Mesenchymal stem cell (in vitro differentiated cells and primary cell): ENCODE results near the gene CLIC1.

Source experiments
- DNase-seq: peaks from one replicate; pipeline ENCODE4 v3.0.0-alpha.2; 2013
- H2AFZ ChIP-seq: one replicate; pipeline ENCODE4 v1.6.1; 2013; ENCODE audit warnings: low read depth, mild to moderate bottlenecking, control low read depth, inconsistent platforms, low read length, moderate library complexity
- H2AK5ac ChIP-seq: 2 replicates; pipeline ENCODE4 v1.6.1; 2013; ENCODE audit warnings: low read length, moderate library complexity, mild to moderate bottlenecking, inconsistent platforms; ENCODE audit not compliant: severe bottlenecking
- H2BK120ac ChIP-seq: one replicate; pipeline ENCODE4 v1.6.1; 2013; ENCODE audit warnings: low read depth, mild to moderate bottlenecking, inconsistent platforms, low read length, moderate library complexity
- H2BK12ac ChIP-seq, 2 experiments: one replicate each; pipeline ENCODE4 v1.6.1; 2013; ENCODE audit warnings: inconsistent platforms in 2 of 2, low read length in 2 of 2, mild to moderate bottlenecking in 2 of 2, moderate library complexity in 2 of 2, control low read depth in 1 of 2
- H2BK15ac ChIP-seq: one replicate; pipeline ENCODE4 v1.6.1; 2013; ENCODE audit warnings: mild to moderate bottlenecking, low read depth, inconsistent platforms; ENCODE audit not compliant: poor library complexity, severe bottlenecking
- H2BK5ac ChIP-seq: 2 replicates; pipeline ENCODE4 v1.6.1; 2013; ENCODE audit warnings: low read depth, mild to moderate bottlenecking, low read length, control low read depth, inconsistent platforms; ENCODE audit not compliant: poor library complexity, severe bottlenecking
- H3K14ac ChIP-seq, 2 experiments: one replicate each; pipeline ENCODE4 v1.6.1; 2013; ENCODE audit warnings: inconsistent platforms in 2 of 2, low read length in 2 of 2, control low read depth in 1 of 2, mild to moderate bottlenecking in 1 of 2, moderate library complexity in 1 of 2
- H3K18ac ChIP-seq, 2 experiments: one replicate each; pipeline ENCODE4 v1.6.1; 2013; ENCODE audit warnings: inconsistent platforms in 2 of 2, low read length in 2 of 2, control low read depth in 1 of 2, low read depth in 1 of 2, mild to moderate bottlenecking in 1 of 2
- H3K23ac ChIP-seq, 2 experiments: one replicate each; pipeline ENCODE4 v1.6.1; 2013; ENCODE audit warnings: inconsistent platforms in 2 of 2, low read length in 2 of 2, mild to moderate bottlenecking in 2 of 2, moderate library complexity in 2 of 2, control low read depth in 1 of 2
- H3K27ac ChIP-seq: 2 replicates; pipeline ENCODE4 v1.5.1; 2013; ENCODE audit warnings: mild to moderate bottlenecking, moderate library complexity, low read length, control low read depth, inconsistent platforms; ENCODE audit not compliant: poor library complexity, severe bottlenecking
- H3K27me3 ChIP-seq, 2 experiments: 2 replicates each; pipeline versions ENCODE4 v1.6.1 to v1.7.0; 2013; ENCODE audit warnings: low read length in 2 of 2, mild to moderate bottlenecking in 2 of 2, moderate library complexity in 2 of 2, control low read depth in 1 of 2, inconsistent platforms in 1 of 2; ENCODE audit not compliant: control insufficient read depth in 1 of 2, insufficient read depth in 1 of 2
- H3K36me3 ChIP-seq, 2 experiments: 2 replicates each; pipeline versions ENCODE4 v1.6.1 to v1.7.0; 2013; ENCODE audit warnings: low read length in 2 of 2, control low read depth in 1 of 2, inconsistent platforms in 1 of 2, low read depth in 1 of 2, mild to moderate bottlenecking in 1 of 2; ENCODE audit not compliant: insufficient read depth in 2 of 2, control insufficient read depth in 1 of 2
- H3K4ac ChIP-seq, 2 experiments: one replicate each; pipeline ENCODE4 v1.6.1; 2013; ENCODE audit warnings: inconsistent platforms in 2 of 2, low read length in 2 of 2, mild to moderate bottlenecking in 2 of 2, moderate library complexity in 2 of 2, control low read depth in 1 of 2, low read depth in 1 of 2
- H3K4me1 ChIP-seq: 2 replicates; pipeline ENCODE4 v1.6.1; 2013; ENCODE audit warnings: low read depth, low read length, control low read depth; ENCODE audit not compliant: control insufficient read depth, insufficient read depth
- H3K4me2 ChIP-seq: 2 replicates; pipeline ENCODE4 v1.6.1; 2013; ENCODE audit warnings: low read length, mild to moderate bottlenecking, inconsistent platforms; ENCODE audit not compliant: poor library complexity, severe bottlenecking
- H3K4me3 ChIP-seq, 2 experiments: 2 replicates each; pipeline versions ENCODE4 v1.5.1 to v1.7.0; 2013; ENCODE audit warnings: low read length in 2 of 2, mild to moderate bottlenecking in 2 of 2, control low read depth in 1 of 2, low read depth in 1 of 2; ENCODE audit not compliant: insufficient read depth in 1 of 2
- H3K79me1 ChIP-seq: replicated peaks from 2 replicates; pipeline ENCODE4 v1.6.1; 2013; ENCODE audit warnings: mild to moderate bottlenecking, control low read depth, low read length, inconsistent platforms; ENCODE audit not compliant: poor library complexity, severe bottlenecking
- H3K9ac ChIP-seq: 2 replicates; pipeline ENCODE4 v1.7.0; 2013; ENCODE audit warnings: mild to moderate bottlenecking, low read length, moderate library complexity
- H3K9me3 ChIP-seq: 2 replicates; pipeline ENCODE4 v1.7.0; 2013; ENCODE audit warnings: mild to moderate bottlenecking, low read length; ENCODE audit not compliant: control insufficient read depth
- H4K8ac ChIP-seq: one replicate; pipeline ENCODE4 v1.6.1; 2013; ENCODE audit warnings: inconsistent platforms, mild to moderate bottlenecking, low read length, moderate library complexity
- H4K91ac ChIP-seq: one replicate; pipeline ENCODE4 v1.6.1; 2013; ENCODE audit warnings: mild to moderate bottlenecking, low read length, inconsistent platforms
- WGBS: methylation state at CpG from one replicate; pipeline ENCODE4 v1.1.7; 2013; ENCODE audit warnings: mixed read lengths; 5-methylcytosine and 5-hydroxymethylcytosine counted together

The CLIC1 gene

GRCh38 chr6:31713991-31714684 is 22.2 kb downstream of the CLIC1 start:
- Histone ChIP-seq H4K8ac (peak overlapping the region; percentile 84), H2BK120ac (no peak overlapping the region), H3K27ac (no peak overlapping the region), H3K4me2 (no peak overlapping the region), H2AFZ (peak overlapping the region; percentile 78), H3K27me3 (peaks cover 38 to 41% of the 10 kb centered on the region in 2 experiments), H3K9ac (no peak overlapping the region), H4K91ac (no peak overlapping the region), H3K23ac (peak overlapping the region in 1 of 2 experiments; percentile 14), H3K4me3 (no peak overlapping the region), H2AK5ac (no peak overlapping the region), H2BK15ac (no peak overlapping the region), H2BK5ac (no peak overlapping the region), H3K36me3 (peaks cover 0 to 3% of the 10 kb centered on the region in 2 experiments), H3K14ac (no peak overlapping the region), H3K79me1 (no peaks in the 10 kb centered on the region), H3K4ac (peak overlapping the region in 1 of 2 experiments; percentile 43), H2BK12ac (peak overlapping the region in 1 of 2 experiments; percentile 15), H3K18ac (peak overlapping the region in 1 of 2 experiments; percentile 50), H3K4me1 (peaks cover 4% of the 10 kb centered on the region), H3K9me3 (no peaks in the 10 kb centered on the region)
- 25% methylated on average over 5 of the region's 5 CpGs for WGBS
- no peak for DNase-seq

DNA sequence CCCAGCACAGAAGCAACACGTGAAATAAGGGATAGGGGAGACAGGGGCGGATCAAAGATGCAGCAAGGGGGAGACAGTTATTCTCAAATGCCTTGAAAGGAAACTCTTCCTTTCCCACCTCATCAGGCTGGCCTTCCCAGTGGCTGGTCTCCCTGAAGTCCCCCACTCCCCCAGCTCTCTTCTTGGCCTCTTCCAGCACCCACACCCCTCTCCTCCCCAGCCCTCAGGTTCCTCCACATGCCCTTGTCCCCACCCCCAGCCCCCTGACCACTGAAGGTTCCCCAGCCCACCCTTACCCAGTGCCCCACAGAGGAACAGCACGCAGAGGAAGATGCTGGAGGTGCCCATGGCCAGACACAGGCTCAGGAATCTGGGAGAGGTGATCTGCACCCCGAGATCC is 22.9 kb downstream of the CLIC1 start:
- no peak overlapping the region for H3K9ac ChIP-seq
- H2AK5ac ChIP-seq = no peak overlapping the region
- no peaks in the 10 kb centered on the region for H3K9me3 ChIP-seq
- H2BK5ac ChIP-seq = no peak overlapping the region
- H3K4me3 ChIP-seq = no peak overlapping the region
- H2AFZ ChIP-seq = no peak overlapping the region
- H3K4me1 ChIP-seq = peaks cover 4% of the 10 kb centered on the region
- 47% methylated on average over 4 of the region's 4 CpGs for WGBS
- no peak overlapping the region for H3K27ac ChIP-seq
- H3K4ac ChIP-seq = no peak overlapping the region
- H2BK120ac ChIP-seq = no peak overlapping the region
- peaks cover 0 to 3% of the 10 kb centered on the region in 2 experiments for H3K36me3 ChIP-seq
- H3K23ac ChIP-seq = no peak overlapping the region
- H2BK12ac ChIP-seq = no peak overlapping the region
- no peak overlapping the region for H3K18ac ChIP-seq
- no peak overlapping the region for H4K91ac ChIP-seq
- no peaks in the 10 kb centered on the region for H3K79me1 ChIP-seq
- H3K4me2 ChIP-seq = no peak overlapping the region
- H2BK15ac ChIP-seq = no peak overlapping the region
- H3K27me3 ChIP-seq = peaks cover 38 to 41% of the 10 kb centered on the region in 2 experiments
- H3K14ac ChIP-seq = no peak overlapping the region
- no peak for DNase-seq
- no peak overlapping the region for H4K8ac ChIP-seq

GRCh38 chr6:31712296-31712695 is 24.0 kb downstream of the CLIC1 start:
- H3K79me1 ChIP-seq = no peaks in the 10 kb centered on the region
- H2AFZ ChIP-seq = no peak overlapping the region
- H3K14ac ChIP-seq = no peak overlapping the region
- no peak overlapping the region for H4K8ac ChIP-seq
- H3K27ac ChIP-seq = no peak overlapping the region
- no peak overlapping the region for H3K18ac ChIP-seq
- H3K9ac ChIP-seq = no peak overlapping the region
- H2BK5ac ChIP-seq = no peak overlapping the region
- no peak overlapping the region for H4K91ac ChIP-seq
- no peak overlapping the region for H3K23ac ChIP-seq
- DNase-seq = no peak
- H2BK15ac ChIP-seq = no peak overlapping the region
- H3K4me3 ChIP-seq = no peak overlapping the region
- no peaks in the 10 kb centered on the region for H3K9me3 ChIP-seq
- H3K36me3 ChIP-seq = peaks cover 0 to 3% of the 10 kb centered on the region in 2 experiments
- 93% methylated on average over 8 of the region's 8 CpGs for WGBS
- no peak overlapping the region for H2AK5ac ChIP-seq
- no peak overlapping the region for H2BK12ac ChIP-seq
- no peak overlapping the region for H2BK120ac ChIP-seq
- peaks cover 38 to 41% of the 10 kb centered on the region in 2 experiments for H3K27me3 ChIP-seq
- peaks cover 4% of the 10 kb centered on the region for H3K4me1 ChIP-seq
- H3K4ac ChIP-seq = no peak overlapping the region
- H3K4me2 ChIP-seq = no peak overlapping the region

DNA sequence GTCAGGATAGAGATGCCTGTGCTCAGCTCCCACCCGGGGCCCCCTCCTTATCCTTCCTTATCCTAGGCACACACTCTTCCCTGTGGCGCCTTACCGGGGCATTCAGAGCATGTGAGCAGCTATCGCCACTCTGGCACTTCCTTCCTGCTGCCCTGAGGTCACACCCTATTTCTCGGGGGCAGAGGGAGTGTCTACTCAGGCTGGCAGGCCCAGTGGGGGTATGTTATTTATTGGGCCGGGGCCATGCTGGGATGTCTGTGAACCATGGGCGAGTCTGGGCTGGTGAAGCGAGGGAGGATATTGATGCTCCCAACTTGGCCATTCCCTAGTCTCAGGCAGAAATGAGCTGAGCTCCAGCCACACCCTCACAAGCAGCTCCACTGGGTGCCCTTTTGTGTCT is 25.1 kb downstream of the CLIC1 start:
- no peak overlapping the region for H4K8ac ChIP-seq
- no peak overlapping the region for H4K91ac ChIP-seq
- 86% methylated on average over 8 of the region's 8 CpGs for WGBS
- no peaks in the 10 kb centered on the region for H3K9me3 ChIP-seq
- H2AK5ac ChIP-seq = no peak overlapping the region
- H2BK120ac ChIP-seq = no peak overlapping the region
- no peak overlapping the region for H3K9ac ChIP-seq
- H3K14ac ChIP-seq = no peak overlapping the region
- no peak overlapping the region for H3K27ac ChIP-seq
- H2BK15ac ChIP-seq = no peak overlapping the region
- no peak overlapping the region for H2AFZ ChIP-seq
- H2BK5ac ChIP-seq = no peak overlapping the region
- H3K27me3 ChIP-seq = peaks cover 38 to 41% of the 10 kb centered on the region in 2 experiments
- no peaks in the 10 kb centered on the region for H3K79me1 ChIP-seq
- H3K4me3 ChIP-seq = no peak overlapping the region
- H2BK12ac ChIP-seq = no peak overlapping the region
- peaks cover 0 to 3% of the 10 kb centered on the region in 2 experiments for H3K36me3 ChIP-seq
- no peak overlapping the region for H3K4me2 ChIP-seq
- H3K23ac ChIP-seq = peak overlapping the region in 1 of 2 experiments; percentile 29
- no peak overlapping the region for H3K18ac ChIP-seq
- no peak for DNase-seq
- H3K4ac ChIP-seq = no peak overlapping the region
- peaks cover 4% of the 10 kb centered on the region for H3K4me1 ChIP-seq
